Gastroesophageal sphincter (tissue), 4 donors: ENCODE data around the gene POLR1B. TPM values are rescaled to one million over a fixed set of nuclear protein-coding genes. Genes with fewer than 3 reads are reported as not detected.
"Not testable (repeated sequence)": the region's sequence is repeated elsewhere in the genome, so short reads cannot be mapped to it uniquely, and the experiment has no call there.

Experiments
- ATAC-seq: fragments of 150-250 bp; one replicate; pipeline ENCODE4 v1.9.1; 2016; ENCODE audit warnings: mild to moderate bottlenecking, moderate library complexity
- H3K27ac ChIP-seq, 4 donors: fragments of 200-600 bp; sonication (generic) in 3 of 4; 1 replicate in 3 of 4; 2 replicates in 1 of 4; pipeline ENCODE4 v1.5.1; 2016 to 2019
- H3K27me3 ChIP-seq: fragments of 200-600 bp; sonication (generic); one replicate; pipeline ENCODE4 v1.5.1; 2019
- H3K36me3 ChIP-seq, 2 donors: fragments of 200-600 bp; sonication (generic); one replicate each; pipeline ENCODE4 v1.5.1; 2019; ENCODE audit warnings: control low read depth in 1 of 2
- H3K4me1 ChIP-seq, 3 donors: fragments of 200-600 bp; sonication (generic); 1 replicate in 2 of 3; 2 replicates in 1 of 3; pipeline ENCODE4 v1.5.1; 2016 to 2019; ENCODE audit warnings: control low read depth in 2 of 3
- H3K4me3 ChIP-seq, 2 donors: fragments of 200-600 bp; sonication (generic); one replicate each; pipeline ENCODE4 v1.5.1; 2019; ENCODE audit warnings: mild to moderate bottlenecking in 1 of 2, moderate library complexity in 1 of 2
- H3K9me3 ChIP-seq, 3 donors: fragments of 200-600 bp; sonication (generic); one replicate each; pipeline ENCODE4 v1.5.1; 2017 to 2019; ENCODE audit warnings: control low read depth in 2 of 3
- EP300 ChIP-seq: sonication (generic); formaldehyde crosslinking; IDR thresholded peaks from one replicate; pipeline ENCODE4 v1.6.1; 2017; ENCODE audit warnings: antibody characterized with exemption, mild to moderate bottlenecking
- POLR2A ChIP-seq, 2 donors: fragments of 450-650 bp; IDR thresholded peaks; one replicate each; pipeline ENCODE4 v1.6.1; 2017; ENCODE audit warnings: antibody characterized with exemption in 2 of 2, mild to moderate bottlenecking in 2 of 2, moderate library complexity in 1 of 2
- POLR2AphosphoS5 ChIP-seq: sonication (generic); formaldehyde crosslinking; IDR thresholded peaks from one replicate; pipeline ENCODE4 v1.6.1; 2017; ENCODE audit warnings: antibody characterized with exemption
- WGBS, 2 donors: methylation state at CpG; one replicate each; pipeline ENCODE4 v1.1.5; 2018; ENCODE audit warnings: low coverage in 1 of 2; 5-methylcytosine and 5-hydroxymethylcytosine counted together
- total RNA-seq, 4 donors: library from RNA; depleted of rRNA; stranded (reverse); fragments of >200 nt; gene quantifications; one replicate each; pipeline ENCODE4 v1.1.0, GENCODE V29; 2016
- TF ChIP-seq, protein P1 (sequence below), 4 experiments: fragments of 200-600 bp in 2 of 4; fragments of 450-650 bp in 2 of 4; sonication (generic) in 1 of 4; IDR thresholded peaks; one replicate each; pipeline ENCODE4 v1.5.1; 2017 to 2019; ENCODE audit warnings: antibody characterized with exemption in 4 of 4, mild to moderate bottlenecking in 2 of 4, moderate library complexity in 2 of 4

Gene POLR1B
- total RNA-seq, 4 donors from 2014 or later, result 11.7 to 21.5 (median 13.3) TPM

DNA sequence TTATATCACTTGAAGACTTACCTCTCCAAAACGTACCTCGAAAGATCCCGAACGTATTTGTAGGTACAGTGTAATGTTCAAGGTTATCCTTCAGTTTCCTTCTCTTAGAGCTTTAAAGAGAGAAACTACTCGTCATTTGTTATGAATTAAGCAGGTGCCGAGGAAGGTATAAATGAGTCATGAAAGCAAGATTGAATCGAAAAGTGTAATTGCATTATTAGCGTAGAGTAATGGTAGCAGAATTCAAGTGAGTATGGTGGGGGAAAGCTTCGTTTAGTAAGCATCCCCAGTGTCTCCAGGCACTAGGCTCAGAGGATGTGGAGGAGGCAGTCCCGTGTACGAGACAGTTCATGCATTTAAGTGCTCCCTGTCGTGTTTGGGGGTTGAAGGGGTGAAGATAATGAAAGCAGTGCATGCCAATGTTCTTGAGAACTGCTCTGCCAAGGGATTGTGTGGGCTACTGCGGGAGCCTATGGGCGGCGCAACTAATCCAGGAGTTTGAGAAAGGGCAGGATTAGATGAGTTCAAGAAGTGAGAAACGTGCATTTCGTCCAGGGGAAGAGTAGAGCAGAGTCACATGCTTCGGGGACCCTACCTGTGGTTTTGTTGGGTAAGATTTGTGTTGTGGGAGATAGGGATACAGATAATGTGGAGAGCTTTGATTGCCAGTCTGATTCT, 858 bp downstream of the POLR1B start:
- H3K4me1 ChIP-seq, result peaks cover 0 to 25% (median 4%) of the 10 kb centered on the region in 3 donors
- no peaks in the 10 kb centered on the region for H3K27me3 ChIP-seq
- TF ChIP-seq EP300, result no peak
- TF ChIP-seq, protein P1, sequence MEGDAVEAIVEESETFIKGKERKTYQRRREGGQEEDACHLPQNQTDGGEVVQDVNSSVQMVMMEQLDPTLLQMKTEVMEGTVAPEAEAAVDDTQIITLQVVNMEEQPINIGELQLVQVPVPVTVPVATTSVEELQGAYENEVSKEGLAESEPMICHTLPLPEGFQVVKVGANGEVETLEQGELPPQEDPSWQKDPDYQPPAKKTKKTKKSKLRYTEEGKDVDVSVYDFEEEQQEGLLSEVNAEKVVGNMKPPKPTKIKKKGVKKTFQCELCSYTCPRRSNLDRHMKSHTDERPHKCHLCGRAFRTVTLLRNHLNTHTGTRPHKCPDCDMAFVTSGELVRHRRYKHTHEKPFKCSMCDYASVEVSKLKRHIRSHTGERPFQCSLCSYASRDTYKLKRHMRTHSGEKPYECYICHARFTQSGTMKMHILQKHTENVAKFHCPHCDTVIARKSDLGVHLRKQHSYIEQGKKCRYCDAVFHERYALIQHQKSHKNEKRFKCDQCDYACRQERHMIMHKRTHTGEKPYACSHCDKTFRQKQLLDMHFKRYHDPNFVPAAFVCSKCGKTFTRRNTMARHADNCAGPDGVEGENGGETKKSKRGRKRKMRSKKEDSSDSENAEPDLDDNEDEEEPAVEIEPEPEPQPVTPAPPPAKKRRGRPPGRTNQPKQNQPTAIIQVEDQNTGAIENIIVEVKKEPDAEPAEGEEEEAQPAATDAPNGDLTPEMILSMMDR (IDR thresholded peaks at IDR 0.05), result no peak
- TF ChIP-seq POLR2AphosphoS5, result no peak
- TF ChIP-seq POLR2A (IDR thresholded peaks at IDR 0.05), result no peak
- H3K36me3 ChIP-seq, result peaks cover 0 to 19% of the 10 kb centered on the region in 2 donors
- peak overlapping the region; percentile 65 to 91 for H3K4me3 ChIP-seq
- ATAC-seq, result no peak
- 6 to 13% methylated on average over 16 to 18 of the region's 18 CpGs for WGBS, 2 donors
- peak overlapping the region in 1 of 4 donors; percentile 90 for H3K27ac ChIP-seq
- no peaks in the 10 kb centered on the region for H3K9me3 ChIP-seq

DNA sequence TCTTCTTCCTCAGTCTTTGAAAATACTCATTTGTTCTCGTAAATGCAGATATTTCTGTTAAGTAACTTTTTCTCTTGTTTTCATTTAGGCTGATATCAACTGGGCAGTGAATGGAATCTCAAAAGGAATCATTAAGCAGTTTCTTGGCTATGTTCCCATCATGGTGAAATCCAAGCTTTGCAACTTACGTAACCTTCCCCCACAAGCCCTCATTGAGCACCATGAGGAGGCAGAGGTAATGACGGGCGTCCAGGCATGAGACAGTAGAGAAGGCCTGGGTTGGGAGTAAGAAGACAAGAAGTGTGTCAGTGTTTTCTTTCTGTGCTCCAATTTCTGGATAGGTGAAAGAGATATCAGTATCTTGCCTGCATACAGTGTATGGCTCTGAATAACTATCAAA, 5.1 kb downstream of the POLR1B start:
- Histone ChIP-seq H3K4me1 (peaks cover 0 to 18% (median 4%) of the 10 kb centered on the region in 3 donors), H3K9me3 (no peaks in the 10 kb centered on the region), H3K27me3 (no peaks in the 10 kb centered on the region), H3K27ac (no peak overlapping the region), H3K36me3 (peaks cover 8 to 59% of the 10 kb centered on the region in 2 donors), H3K4me3 (no peak overlapping the region)
- ATAC-seq, result no peak
- TF ChIP-seq POLR2AphosphoS5, result no peak
- no peak for TF ChIP-seq EP300
- TF ChIP-seq, protein P1 (IDR thresholded peaks at IDR 0.05), result no peak
- TF ChIP-seq POLR2A (IDR thresholded peaks at IDR 0.05), result no peak
- 79 to 88% methylated on average over 4 of the region's 4 CpGs for WGBS, 2 donors

DNA sequence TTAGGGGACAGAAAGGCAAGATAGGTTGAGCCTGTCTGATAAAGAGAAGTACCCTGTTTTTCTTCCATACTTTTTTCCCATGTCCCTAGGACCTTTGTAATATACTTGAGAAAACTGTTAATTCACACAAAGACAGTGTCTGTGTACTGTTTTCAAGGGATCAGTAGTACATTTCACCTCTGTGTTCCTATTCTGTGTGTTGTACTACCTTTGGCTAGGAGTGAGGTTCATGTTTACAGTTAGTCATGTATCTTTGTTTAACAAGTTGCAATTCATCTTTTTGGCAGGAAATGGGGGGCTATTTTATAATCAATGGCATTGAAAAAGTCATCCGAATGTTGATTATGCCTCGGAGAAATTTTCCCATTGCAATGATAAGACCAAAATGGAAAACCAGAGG, 6.7 kb downstream of the POLR1B start:
- ATAC-seq, result no peak
- Histone ChIP-seq H3K4me1 (peaks cover 0 to 3% (median 0%) of the 10 kb centered on the region in 3 donors), H3K36me3 (peaks cover 8 to 75% of the 10 kb centered on the region in 2 donors), H3K27ac (no peak overlapping the region), H3K4me3 (no peak overlapping the region), H3K9me3 (no peaks in the 10 kb centered on the region), H3K27me3 (no peaks in the 10 kb centered on the region)
- no peak for TF ChIP-seq POLR2A (IDR thresholded peaks at IDR 0.05)
- 91 to 100% methylated on average over 2 of the region's 2 CpGs for WGBS, 2 donors

DNA sequence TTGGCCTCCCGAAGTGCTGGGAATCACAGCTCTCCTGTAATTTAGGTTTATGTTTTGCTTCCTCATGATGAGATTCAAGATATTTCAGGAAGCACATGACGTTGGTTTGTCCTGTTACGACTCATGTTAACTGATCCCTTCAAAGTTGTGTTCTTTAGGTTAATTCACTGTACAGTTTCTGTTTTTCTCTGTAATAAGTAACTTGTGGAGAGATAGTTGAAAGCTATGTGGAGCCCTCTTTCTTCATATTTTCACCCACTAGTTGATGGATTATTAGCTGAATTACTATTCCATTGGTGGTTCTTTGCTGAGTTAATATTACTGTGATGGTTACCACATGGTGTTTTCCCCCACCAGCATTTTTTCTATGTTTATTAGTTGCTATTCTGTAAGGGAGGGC, 23.8 kb downstream of the POLR1B start:
- WGBS, 2 donors, result 82 to 90% methylated on average over 2 to 3 of the region's 3 CpGs
- H3K36me3 ChIP-seq, result peaks cover 12 to 100% of the 10 kb centered on the region in 2 donors
- no peak for ATAC-seq

DNA sequence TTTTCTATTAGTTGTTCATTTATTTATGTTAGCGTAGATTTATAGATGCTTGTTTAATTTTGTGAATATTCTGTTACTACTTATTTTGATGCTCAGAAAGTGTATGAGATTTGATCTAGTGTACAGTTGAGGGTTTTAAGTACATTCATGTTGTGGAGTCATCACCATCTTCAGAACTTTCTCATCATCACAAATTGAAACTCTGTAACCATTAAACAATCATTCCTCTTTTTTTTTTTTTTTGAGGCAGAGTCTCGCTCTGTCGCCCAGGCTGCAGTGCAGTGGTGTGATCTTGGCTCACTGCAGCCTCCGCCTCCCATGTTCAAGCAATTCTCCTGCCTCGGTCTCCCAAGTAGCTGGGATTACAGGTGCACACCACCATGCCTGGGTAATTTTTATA, 24.2 kb downstream of the POLR1B start:
- peaks cover 0 to 14% (median 0%) of the 10 kb centered on the region in 3 donors for H3K9me3 ChIP-seq
- not testable (repeated sequence) for H3K4me1 ChIP-seq, H3K27ac ChIP-seq, H3K4me3 ChIP-seq, ATAC-seq, H3K27me3 ChIP-seq
- H3K36me3 ChIP-seq, result peaks cover 12 to 100% of the 10 kb centered on the region in 2 donors
- 92 to 97% methylated on average over 5 of the region's 5 CpGs for WGBS, 2 donors

More for the DNA sequence above, 23.8 kb downstream of the POLR1B start:
- Histone ChIP-seq H3K9me3 (peaks cover 0 to 14% (median 0%) of the 10 kb centered on the region in 3 donors), H3K4me1 (no peaks in the 10 kb centered on the region), H3K4me3 (no peak overlapping the region), H3K27ac (no peak overlapping the region), H3K27me3 (no peaks in the 10 kb centered on the region)
- TF ChIP-seq POLR2AphosphoS5 (no peak), POLR2A (IDR thresholded peaks at IDR 0.05) (no peak), EP300 (no peak)
- TF ChIP-seq, protein P1 (IDR thresholded peaks at IDR 0.05), result no peak

DNA sequence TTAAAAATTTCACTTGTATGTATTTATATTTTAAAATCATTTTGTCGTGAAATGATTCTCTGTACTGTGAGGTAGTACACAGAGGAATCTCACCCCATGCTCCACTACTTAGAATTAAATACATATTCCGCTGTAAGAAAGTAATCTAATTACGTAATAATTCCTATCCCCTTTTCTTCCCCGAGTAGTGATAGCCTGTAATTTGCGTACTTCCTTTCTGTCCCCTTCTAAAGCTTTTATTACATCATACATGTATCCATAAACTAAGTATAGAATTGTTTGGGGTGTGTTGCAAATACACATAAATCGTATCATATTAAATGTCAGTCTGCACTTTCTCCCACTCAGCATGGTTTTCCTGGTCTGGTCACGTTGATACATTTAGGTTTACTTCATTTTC, 29.7 kb downstream of the POLR1B start:
- Histone ChIP-seq H3K36me3 (peaks cover 12 to 98% of the 10 kb centered on the region in 2 donors), H3K4me3 (no peak overlapping the region), H3K9me3 (peaks cover 0 to 14% (median 0%) of the 10 kb centered on the region in 3 donors), H3K27ac (no peak overlapping the region), H3K4me1 (no peaks in the 10 kb centered on the region), H3K27me3 (no peaks in the 10 kb centered on the region)
- ATAC-seq, result no peak
- 81 to 84% methylated on average over 7 of the region's 7 CpGs for WGBS, 2 donors
- TF ChIP-seq POLR2AphosphoS5, result no peak
- TF ChIP-seq, protein P1 (IDR thresholded peaks at IDR 0.05), result no peak
- no peak for TF ChIP-seq EP300
- TF ChIP-seq POLR2A (IDR thresholded peaks at IDR 0.05), result no peak
